ENCODE results near the gene BRD1.

BRD1 gene

DNA sequence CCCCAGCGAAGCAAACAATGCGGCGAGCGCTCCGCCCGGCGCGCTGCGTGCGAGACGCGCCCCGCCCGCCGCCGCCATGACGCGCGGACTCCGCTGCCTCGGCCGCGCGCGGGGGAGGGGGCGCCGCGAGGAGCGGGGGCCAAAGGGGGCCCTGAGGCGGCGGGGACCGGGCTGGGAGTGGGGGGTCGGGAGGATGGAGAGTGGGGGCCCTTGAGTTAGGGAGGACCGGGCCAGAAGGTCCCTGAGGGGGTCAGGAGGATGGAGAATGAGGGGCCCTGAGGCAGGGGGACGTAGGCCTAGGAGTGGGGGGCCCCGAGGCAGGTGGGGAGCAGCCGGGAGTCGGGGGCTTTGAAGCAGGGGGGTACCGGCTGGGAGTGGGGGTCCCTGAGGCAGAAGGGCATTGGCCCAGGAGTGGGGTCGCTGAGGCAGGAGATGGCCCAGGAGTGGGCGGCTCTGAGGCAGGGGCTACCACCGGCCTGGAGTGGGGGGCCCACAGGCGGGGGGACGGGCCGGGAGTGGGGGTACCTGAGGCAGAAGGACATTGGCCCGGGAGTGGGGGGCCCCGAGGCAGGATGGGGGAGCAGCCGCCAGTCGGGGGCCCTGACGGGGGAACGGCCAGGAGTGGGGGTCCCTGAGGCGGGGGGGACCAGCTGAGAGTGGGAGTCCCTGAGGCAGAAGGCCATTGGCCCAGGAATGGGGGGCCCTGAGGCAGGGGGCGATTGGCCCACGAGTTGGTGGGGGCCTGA is at the start of gene BRD1:
Gene BRD1 (minus strand): TSS at position 21 of the 746 bp plus-strand sequence. CDS start 3,556 bp downstream, outside the sequence.
- DNase-seq: no peak

DNA sequence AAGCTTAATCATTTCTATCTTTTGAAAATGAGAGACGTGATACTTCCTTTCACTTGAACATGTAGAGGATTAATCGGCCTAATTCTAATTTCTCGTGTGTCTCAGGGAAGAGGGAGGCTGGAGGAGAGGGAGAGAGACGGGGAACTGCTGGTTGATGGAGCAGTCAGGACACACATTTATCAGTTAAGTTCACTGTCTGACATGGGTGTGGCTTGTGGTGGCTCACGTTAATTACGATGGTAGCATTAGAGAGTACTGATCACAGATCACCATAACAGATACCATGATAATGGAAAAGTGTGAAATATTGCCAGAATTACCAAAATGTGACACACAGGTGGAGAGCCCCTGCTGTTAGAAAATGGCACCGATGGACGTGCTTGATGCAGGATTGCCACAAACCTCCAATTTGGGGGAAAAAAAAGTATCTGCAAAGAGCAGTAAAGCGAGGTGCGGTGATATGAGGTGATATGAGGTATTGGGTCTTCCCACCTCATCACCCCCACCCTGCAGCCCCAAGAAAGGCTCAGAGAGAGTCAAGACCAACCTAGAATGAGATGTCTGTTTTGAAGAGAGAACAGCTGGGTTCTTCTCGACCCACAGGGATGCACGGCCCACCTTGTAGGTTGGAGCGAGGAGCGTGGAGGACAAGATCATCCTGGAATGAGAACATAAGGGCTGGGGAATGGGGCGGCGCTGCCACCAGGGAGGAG is 45.7 kb upstream of the BRD1 start:
- DNase-seq: no peak

DNA sequence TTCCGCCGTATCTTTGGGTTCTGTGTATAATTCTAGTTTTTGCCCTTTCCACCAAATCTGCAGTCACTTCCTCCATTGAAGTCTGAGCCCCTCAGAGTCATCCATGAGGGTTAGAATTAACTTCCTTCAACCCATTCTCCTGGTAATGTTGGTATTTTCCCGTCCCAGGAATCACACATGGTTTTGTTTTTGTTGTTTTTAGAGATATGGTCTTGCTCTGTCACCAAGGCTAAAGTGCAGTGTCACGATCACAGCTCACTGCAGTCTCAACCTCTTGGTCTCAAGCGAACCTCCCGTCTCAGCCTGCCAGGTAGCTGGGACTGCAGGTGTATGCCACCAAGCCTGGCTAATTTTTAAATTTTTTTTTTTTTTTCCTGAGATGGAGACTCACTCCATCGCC is 44.7 kb upstream of the BRD1 start:
- no peak for DNase-seq

DNA sequence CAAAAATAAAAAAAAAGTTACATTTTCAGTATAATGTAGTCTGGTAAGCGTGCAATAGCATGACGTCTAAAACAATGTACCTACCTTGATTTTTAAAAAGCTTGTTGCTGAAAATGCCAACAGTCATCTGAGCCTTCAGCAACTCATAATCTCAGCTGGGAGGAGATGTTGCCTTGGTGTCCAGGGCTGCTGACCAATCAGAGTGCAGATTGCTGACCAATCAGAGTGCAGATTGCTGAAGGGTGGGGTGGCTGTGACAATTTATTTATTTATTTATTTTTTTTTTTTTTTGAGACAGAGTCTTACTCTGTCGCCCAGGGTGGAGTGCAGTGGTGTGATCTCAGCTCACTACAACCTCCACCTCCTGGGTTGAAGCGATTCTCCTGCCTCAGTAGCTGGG is 43.8 kb upstream of the BRD1 start:
- DNase-seq: no peak

DNA sequence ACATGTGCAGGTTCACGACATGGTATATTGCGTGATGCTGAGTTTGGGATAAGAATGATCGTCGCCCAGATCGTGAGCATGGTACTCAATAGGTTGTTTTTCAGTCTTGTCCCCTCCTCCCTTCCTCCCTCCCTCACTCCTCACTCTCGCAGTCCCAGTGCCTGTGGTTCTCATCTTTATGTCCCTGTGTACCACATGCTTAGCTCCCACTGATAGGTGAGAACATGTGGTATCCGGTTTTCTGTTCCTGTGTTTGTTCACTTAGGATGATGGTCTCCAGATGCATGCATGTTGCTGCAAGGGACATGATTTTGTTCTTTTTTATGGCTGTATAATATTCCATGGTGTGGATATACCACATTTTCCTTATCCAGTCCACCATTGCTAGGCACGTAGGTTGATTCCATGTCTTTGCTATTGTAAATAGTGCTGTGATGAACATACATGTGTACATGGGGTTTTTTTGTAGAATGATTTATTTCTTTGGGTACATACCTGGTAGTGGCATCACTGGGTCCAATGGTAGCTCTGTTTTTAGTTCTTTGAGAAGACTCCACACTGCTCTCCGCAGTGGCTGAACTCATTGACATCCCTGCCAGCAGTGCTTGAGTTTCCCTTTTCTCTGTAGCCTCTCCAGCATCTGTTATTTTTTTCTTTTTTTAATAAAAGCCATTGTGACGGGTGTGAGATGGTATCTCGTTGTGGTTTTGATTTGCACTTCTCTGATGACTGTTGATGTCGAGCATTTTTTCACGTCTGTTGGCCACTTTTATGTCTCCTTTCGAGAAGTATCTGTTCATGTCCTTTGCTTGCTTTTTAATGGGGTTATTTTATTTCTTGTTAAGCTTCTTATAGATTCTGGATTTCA is 42.4 kb upstream of the BRD1 start:
- no peak for DNase-seq

DNA sequence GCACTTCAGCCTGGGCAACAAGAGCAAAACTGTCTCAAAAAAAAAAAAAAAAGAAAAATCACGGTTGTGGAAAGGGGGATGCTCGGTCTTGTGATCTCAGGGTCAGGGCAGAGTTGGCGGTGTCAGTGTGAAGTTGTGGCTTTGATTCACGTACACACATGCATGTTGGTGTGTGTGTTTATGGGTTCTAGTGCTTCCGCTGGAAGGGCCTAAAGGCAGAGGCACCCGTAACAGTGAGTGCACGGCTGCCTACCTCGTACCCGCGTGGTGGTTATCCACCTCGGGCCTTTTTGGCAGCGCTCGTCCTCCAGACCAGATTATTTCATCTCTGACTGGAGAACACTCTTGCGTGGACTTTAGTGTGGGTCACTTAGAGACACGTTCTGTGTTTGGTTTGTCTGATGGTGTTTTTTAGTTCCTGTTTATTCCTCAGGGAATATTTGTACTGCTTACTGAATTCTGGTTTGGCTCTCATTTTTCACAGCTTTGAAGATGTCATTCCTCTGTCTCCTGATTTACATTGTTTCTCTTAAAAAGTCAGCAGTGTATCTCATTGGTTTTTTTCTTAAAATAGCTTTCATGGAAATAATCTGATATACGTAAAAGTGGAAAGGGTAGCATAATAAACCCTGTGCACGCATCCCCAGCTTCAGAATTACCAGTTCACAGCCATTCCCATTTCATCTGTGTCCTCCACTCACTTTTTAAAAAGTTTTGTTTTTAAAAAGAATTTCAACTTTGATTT is 41.6 kb upstream of the BRD1 start:
- DNase-seq: no peak

DNA sequence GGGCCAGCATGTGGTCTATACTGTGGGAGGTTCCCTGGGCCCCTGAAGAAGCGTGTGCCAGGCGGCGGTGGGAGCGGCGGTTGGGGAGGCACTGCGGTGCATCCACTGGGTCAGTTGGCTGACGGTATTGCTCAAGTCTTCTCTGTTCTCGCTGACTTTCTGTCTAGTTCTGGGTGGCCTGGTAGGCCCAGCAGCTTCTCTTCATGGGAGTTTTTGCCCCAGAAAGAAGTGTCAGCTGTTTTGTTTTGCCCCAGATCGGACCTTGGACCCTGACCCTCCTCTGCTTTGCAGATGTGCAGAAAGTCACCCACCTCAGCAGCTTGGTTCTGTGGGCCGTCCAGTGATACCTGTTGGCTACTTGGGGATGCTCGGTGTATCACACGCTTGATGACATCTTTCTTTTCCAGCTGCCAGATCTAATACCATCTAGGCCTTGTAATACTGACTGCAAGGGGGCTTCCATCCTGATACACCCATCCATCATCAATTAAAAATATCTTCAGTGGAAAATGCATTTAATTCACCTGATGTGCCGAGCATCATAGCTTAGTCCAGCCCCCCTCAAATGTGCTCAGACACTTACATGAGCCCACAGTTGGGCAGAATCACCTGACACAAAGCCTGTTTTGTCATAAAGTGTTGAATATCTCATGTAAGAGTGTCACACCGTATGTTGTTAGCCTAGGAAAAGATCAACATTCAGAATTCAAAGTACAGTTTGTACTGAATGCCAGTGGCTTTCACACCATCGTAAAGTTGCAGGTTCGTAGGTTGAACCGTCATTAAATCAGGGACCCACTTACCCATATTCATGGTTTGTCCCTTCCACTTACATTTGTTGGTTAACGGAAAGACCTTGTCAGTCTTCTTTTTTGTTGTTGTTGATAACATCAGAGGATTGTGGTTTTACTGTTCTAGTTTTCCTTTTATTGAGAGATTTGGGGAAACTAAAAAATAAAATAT is 39.9 kb upstream of the BRD1 start:
- no peak for DNase-seq

DNA sequence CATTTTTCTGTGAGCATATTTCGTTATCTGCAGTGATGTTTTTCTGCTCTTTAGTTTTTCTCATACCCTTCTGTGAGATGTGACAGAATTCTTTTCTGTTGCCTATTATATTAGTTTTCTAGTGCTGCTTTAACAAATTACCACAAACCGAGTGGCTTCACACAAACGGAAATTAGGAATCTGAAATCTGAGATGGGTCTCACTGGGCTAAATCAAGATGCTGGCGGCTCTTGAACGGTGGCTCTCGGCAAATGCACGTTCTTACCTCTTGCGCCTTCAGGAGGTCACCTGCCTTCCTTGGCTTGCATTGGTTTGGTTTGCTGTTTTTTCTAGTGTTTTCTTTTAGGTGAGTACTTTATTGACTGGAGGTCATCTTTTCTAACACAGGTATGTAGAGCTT is 39.0 kb upstream of the BRD1 start:
- no peak for DNase-seq

DNA sequence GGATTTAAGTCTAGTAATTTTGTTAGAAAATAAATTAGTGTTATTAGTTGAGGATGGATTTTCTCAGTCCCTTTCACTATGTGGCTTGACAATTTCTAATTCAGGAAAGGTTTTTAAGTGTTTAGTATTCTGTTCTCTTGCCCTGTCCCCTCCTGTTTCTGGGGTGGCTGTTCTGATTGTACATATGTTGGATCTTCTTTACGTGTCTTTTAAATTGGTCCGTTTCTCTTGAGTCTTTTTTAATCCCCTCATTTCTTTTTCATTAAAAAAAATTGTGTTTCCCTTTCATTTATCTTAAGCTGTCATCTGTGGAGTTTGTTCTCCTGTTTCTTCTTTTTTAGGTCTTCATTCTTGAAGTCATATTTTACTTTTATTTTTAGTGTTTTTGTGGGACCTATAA is 38.5 kb upstream of the BRD1 start:
- no peak for DNase-seq

DNA sequence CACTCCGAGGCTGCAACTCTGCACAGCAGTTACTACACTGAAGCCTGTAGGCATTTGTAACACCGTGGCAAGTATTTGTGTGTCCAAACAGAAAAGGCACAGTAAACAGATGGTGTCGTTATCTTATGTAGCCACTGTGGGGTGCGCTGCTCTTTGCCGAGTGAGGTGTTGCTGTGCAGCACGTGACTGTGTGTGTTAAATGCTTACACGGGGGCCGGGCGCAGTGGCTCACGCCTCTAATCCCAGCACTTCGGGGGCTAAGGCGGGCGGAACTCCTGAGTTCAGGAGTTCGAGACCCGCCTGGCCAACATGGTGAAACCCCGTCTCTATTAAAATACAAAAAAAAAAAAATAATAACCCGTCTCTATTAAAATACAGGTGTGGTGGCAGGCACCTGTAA is 37.5 kb upstream of the BRD1 start:
- no peak for DNase-seq

DNA sequence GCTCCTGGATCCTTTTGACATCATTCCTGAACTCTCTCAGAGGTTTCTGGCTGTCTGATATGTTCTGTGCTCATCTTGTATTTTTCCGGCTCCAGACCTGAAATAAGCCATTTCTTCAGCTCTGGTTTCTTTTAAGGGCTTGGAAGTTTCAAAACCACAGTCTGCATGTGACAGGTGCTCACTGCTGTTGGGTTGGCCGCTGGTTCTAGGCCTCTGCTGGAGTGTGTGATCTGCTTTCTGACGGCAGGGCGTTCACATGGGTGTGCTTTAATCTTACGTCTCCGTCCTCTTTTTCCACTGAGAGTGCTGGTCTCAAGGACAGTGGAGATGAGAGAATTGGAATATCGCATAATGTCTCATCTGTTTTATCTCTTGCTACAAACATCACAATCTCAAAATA is 36.3 kb upstream of the BRD1 start:
- no peak for DNase-seq

DNA sequence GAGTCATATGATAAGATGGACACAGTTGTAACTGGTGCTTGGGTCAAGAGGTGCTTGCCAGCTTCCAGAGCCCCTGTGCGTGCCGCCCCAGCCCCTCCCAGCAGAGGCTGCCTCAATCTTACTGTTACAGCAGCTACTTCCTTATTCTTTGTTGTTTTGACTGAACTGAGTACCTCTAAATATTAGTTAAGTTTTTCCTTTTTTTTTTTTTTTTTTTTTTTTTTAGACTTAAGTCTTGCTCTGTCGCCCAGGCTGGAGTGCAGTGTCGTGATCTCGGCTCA is 34.8 kb upstream of the BRD1 start:
- no peak for DNase-seq

DNA sequence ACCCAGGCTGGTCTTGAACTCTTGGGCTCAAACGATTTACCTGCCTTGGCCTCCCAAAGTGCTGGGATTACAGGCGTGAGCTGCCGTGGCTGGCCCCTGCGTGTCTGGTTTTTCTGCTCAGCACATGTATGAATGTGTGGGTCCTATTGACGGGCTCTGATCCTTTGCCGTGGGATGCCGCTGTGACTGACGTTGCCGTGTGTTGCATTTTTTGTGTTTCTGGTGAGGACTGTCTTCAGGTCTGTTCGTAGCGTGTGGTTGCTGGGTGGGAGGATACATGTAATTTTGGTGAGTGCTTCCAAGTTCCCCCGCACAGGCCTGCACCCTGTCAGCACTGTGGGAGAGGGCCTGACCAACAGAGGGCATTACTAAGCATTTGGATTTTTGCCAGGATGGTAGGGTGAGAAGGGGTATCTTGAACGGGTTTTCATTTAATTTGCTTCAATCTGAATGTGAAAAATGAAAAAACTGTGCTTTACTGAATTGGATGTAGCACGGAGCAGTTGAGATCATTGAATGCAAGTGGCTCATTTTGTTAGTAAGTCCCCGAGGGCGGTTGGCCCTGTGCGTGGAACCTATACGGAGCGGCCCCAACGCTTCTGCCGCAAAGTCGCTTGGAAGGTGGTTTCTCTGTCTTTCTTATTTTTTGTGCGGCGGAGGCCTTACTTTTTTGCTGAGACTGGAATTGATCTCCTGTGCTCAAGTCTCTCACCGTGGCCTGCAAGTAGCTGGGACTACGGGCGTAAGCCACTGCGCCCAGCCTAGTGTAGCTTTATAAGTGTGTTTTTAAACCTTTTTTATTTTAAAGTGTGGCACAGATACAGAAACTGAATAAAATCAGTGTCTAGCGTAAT is 34.2 kb upstream of the BRD1 start:
- no peak for DNase-seq

DNA sequence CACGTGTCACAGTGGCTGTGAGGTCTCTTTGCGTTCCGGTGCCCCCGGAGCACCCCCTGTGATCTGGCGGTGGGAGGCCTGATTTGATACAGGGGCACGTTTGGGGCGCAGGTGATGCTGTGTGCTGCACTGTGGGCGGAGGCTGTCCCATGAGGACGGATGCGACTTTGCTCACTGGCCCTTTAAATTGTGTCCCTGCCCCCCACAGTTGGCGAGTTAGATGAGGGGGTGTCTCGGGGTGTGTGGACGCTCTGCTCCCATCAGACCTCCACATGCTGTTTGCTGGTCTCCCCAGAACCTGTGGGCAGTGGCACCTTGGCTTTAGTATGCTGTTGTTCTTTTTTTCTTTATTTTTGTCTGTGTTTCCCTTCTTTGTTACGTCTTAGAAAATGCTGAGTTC is 31.2 kb upstream of the BRD1 start:
- no peak for DNase-seq

DNA sequence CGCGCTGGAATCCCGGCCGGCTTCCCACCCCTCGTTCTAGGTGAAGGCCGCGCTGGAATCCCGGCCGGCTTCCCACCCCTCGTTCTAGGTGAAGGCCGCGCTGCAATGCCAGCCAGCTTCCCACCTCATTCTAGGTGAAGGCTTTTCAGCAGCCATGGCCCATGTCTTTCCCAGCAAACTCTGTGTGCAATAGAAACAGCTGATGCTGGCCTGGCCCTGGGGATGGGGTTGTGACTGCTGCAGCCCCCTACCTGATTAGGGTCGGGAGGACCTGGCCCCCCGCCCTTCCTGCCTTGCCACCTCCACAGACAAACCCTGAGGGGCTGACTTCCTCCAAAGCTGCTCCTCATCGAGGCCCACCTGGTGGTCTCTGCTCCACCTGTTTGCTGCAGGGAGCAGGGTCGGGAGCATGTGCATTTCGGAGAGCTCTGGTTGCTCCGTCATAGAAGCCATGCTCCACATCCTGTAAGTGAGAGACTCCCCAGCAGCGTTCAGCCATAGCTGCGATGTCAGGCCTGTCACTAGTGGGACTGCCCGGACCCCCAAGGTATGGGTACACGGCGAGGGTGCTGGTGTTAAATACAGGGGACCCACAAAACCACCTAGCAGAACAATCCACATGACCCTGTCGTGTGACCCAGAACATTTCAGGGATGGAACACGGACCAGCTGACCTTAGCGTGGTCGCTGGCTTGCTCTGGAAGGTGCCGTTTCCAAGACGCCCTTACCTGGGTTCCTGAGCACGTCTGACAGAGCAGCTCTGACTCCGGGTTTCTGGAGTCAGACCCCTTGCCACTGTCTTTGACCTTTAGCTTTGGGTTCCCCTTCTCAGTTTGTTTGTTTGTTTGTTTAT is 29.3 kb upstream of the BRD1 start:
- DNase-seq: no peak

DNA sequence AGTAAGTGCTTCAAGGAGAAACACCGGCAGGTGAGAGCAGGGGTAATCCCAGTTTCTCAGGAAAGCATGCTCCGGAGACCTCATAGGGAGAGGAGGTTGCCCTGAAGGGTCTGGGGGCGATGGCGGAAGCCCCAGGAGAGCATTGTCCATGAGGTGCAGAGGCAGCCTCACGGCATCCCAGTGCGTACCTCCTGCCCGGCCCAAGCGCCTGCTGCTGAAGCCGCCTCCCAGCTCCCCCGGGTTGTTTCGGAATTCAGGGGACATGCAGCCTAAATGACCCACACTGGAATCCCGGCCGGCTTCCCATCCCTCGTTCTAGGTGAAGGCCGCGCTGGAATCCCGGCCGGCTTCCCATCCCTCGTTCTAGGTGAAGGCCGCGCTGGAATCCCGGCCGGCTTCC is 28.7 kb upstream of the BRD1 start:
- no peak for DNase-seq

DNA sequence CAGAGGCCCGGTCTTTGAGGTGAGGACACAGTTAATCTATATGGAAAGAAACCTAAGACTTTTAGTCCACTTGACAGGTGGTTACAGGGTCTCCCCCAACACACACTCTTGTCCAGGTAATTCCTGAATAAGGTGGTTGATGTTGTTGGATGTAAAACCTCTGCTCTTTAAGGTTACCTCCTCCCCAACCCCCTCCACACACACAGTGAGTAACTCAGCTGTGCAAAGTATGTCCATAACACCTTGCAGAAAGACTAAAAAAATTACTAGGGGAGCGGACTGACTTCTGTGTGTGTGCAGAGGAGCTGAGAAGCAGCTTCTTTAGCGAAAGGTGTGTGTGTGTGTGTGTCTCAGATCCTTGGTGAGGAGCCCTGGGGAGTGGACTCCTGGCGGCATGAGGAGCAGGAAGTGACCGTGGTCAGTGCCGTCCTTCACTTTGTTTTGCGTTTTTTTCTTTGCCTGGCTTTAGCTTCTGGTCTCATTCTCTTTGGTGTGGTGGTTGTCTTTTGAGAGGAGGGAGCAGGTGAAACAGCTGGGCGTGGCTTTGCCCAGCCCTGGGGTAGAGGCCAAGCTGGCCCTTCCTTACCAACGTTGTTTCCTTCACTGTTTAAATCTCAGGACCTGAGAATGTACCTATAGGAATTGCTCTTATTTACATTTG is 27.7 kb upstream of the BRD1 start:
- no peak for DNase-seq

DNA sequence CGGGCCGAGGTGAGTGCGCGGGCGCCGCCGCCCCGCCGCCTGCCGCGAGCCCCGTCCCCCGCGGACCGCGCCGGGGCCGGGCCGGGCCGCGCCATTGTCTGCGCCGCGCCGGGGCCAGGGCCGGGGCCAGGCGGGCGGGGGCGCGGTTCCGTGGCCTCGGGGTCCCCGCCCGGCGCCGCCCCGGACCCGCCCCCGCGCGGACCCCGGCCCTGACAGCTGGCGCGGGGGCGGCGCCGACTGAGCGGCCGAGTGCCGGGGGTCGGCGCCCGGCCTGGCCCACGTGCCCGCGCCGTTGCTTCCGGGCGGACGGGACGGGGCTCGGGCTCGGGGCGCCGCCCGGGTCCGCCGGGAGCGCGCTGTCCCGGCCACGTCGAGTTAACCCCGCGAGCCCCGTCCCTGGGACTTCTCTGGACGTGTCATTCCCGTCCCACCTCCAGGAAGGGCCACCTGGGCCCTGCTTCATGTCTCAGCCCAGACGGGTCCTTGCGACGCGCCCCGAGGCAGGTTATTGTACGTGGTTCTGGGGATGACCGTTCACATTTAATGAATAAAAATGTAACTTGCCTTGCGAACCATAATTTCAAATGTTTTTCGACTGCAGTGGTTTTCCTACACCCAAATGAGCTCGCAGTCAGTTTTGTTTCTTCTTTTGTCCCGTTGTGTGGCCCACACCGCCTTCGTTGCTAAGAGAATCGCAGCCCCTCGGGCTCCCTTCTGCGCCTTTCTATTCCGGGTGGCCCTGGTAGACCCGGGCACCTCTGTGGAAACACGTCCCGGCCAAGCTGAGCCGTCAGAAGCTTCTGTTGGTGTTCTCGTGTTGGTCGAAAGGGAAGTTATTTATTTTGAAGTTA is 26.5 kb upstream of the BRD1 start:
- DNase-seq: no peak

Data from cortex of kidney (tissue), 1 donor.